Urinary bladder (tissue), 4 donors: ENCODE measurements around the gene ACP1. TPM values are rescaled to one million over a fixed set of nuclear protein-coding genes. Genes with fewer than 3 reads are reported as not detected.
A peak's percentile ranks its signal among the peaks of the same experiment; 100 is the strongest.

Experiments used
- DNase-seq: peaks from one replicate; pipeline ENCODE4 v3.0.0-alpha.2; 2015; ENCODE audit errors: extremely low spot score
- H3K27ac ChIP-seq: one replicate; pipeline ENCODE4 v1.5.1; 2013; ENCODE audit warnings: low read depth, mild to moderate bottlenecking, moderate library complexity
- H3K36me3 ChIP-seq: one replicate; pipeline ENCODE4 v1.6.1; 2013; ENCODE audit warnings: mild to moderate bottlenecking, moderate library complexity; ENCODE audit not compliant: insufficient read depth
- H3K4me1 ChIP-seq: one replicate; pipeline ENCODE4 v1.6.1; 2013; ENCODE audit warnings: mild to moderate bottlenecking, moderate library complexity; ENCODE audit not compliant: insufficient read depth
- H3K4me3 ChIP-seq: one replicate; pipeline ENCODE4 v1.5.1; 2013; ENCODE audit warnings: low read depth, low read length
- WGBS: extraction: QIAGEN DNeasy Blood & Tissue Kit; methylation state at CpG from one replicate; pipeline ENCODE4 v1.1.7; 2013; 5-methylcytosine and 5-hydroxymethylcytosine counted together
- polyA plus RNA-seq: library from polyadenylated mRNA; stranded (reverse); fragments of 200-250 nt; gene quantifications from one replicate; pipeline ENCODE4 v1.2.3, GENCODE V29; 2013
- total RNA-seq: library from RNA; depleted of rRNA; stranded (reverse); fragments of >200 nt; gene quantifications from one replicate; pipeline ENCODE4 v1.2.3, GENCODE V29; 2014
- donor health status: healthy with polysubstance abuse.
- donor health status: healthy.

The ACP1 gene
- total and polyA plus RNA-seq, 2 donors = 84.5 to 132 TPM

GRCh38 chr2:262117-262516 is 2.6 kb upstream of the ACP1 start:
- Histone ChIP-seq H3K4me1 (peaks cover 3% of the 10 kb centered on the region), H3K27ac (peak overlapping the region; percentile 68), H3K4me3 (no peak overlapping the region), H3K36me3 (no peaks in the 10 kb centered on the region)
- WGBS = 54% methylated on average over 3 of the region's 3 CpGs
- DNase-seq = no peak

- H3K4me3 ChIP-seq = peak overlapping the region; percentile 85
- no peaks in the 10 kb centered on the region for H3K36me3 ChIP-seq
- DNase-seq = no peak
- H3K4me1 ChIP-seq = peaks cover 6% of the 10 kb centered on the region
- WGBS = 30% methylated on average over 42 of the region's 42 CpGs
- peak overlapping the region; percentile 90 for H3K27ac ChIP-seq
These were observed 1.6 kb upstream of the ACP1 start for GRCh38 chr2:263022-263738.

- Histone ChIP-seq H3K4me1 (peaks cover 6% of the 10 kb centered on the region), H3K36me3 (no peaks in the 10 kb centered on the region), H3K4me3 (peak within 1 kb of the TSS; percentile 85), H3K27ac (peak within 1 kb of the TSS; percentile 90)
- DNase-seq = no peak
- WGBS = under 1% methylated on average over 77 of the region's 77 CpGs
These were observed 814 bp upstream of the ACP1 start, which contains the start of gene SH3YL1 for GRCh38 chr2:263774-264492. TSS of gene SH3YL1 (minus strand) at chr2:264032. CDS start at chr2:263984, 48 bp downstream.

GRCh38 chr2:268323-268722 is 3.6 kb downstream of the ACP1 start:
- H3K27ac ChIP-seq = no peak overlapping the region
- peaks cover 6% of the 10 kb centered on the region for H3K4me1 ChIP-seq
- no peak overlapping the region for H3K4me3 ChIP-seq
- no peaks in the 10 kb centered on the region for H3K36me3 ChIP-seq
- DNase-seq = no peak

DNA sequence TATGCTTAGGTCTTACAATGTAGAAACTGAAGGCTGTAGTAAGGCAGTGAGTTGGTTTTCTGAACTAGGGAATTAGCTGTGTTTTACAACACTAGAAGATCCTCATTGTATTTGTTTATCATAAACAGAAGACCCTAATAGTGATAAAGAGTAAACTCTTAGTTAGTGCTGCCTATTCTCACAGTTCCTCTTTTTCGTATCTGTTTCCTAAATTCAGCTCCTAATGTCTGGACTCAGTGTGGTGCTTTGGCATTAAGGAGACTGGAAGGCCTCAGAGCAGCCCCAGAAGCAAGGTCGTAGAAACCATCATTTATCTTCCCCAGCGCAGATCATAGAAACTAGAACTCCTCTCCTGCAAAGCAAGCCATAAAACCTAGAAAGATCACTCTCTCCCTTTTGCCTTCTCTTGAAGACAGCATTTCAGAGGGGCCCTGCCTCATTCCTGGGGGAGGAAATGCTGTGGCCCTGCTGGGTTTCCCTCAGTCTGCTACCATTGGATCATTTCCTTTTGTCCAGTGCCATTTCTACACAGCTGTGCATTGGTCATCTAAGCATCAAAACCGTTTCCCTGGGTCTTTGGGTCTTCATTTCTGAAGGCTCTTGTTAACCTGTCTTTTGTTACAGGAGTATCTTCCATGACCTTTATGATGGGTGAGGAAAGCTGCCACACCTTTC is 4.7 kb downstream of the ACP1 start:
- Histone ChIP-seq H3K27ac (no peak overlapping the region), H3K4me1 (peaks cover 6% of the 10 kb centered on the region), H3K4me3 (no peak overlapping the region), H3K36me3 (no peaks in the 10 kb centered on the region)
- no peak for DNase-seq
- WGBS = 71% methylated on average over 4 of the region's 4 CpGs

DNA sequence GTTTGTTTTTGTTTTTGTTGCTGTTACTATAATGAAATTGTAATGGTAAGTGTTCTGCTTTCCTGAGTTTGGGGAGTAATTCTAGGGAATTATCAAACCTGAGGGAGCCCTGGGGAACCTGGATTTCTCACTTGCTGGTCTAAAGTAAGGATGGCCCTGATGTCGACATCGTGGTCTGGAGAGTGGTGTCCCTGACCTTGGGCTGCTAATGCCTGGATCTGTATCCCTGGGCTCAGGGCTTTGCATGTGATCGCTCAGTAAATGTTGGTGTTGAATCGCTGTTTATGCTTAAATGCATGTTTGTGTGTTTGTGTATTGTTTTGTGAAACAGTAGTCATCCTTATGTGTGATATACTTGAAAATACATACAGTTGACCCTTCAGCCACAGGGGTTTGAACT is 6.1 kb downstream of the ACP1 start:
- Histone ChIP-seq H3K4me1 (peaks cover 2% of the 10 kb centered on the region), H3K27ac (no peak overlapping the region), H3K4me3 (no peak overlapping the region), H3K36me3 (peaks cover 2% of the 10 kb centered on the region)
- WGBS = 96% methylated on average over 4 of the region's 4 CpGs
- DNase-seq = no peak

GRCh38 chr2:271917-272316 is 7.2 kb downstream of the ACP1 start:
- Histone ChIP-seq H3K36me3 (peaks cover 2% of the 10 kb centered on the region), H3K4me1 (peaks cover 2% of the 10 kb centered on the region), H3K27ac (no peak overlapping the region), H3K4me3 (no peak overlapping the region)
- 95% methylated on average over 12 of the region's 12 CpGs for WGBS
- DNase-seq = no peak

GRCh38 chr2:273333-273732 is 8.6 kb downstream of the ACP1 start:
- H3K36me3 ChIP-seq = peaks cover 2% of the 10 kb centered on the region
- no peak overlapping the region for H3K27ac ChIP-seq
- no peak for DNase-seq
- WGBS = 71% methylated on average over 6 of the region's 6 CpGs
- H3K4me3 ChIP-seq = no peak overlapping the region
- H3K4me1 ChIP-seq = no peaks in the 10 kb centered on the region

DNA sequence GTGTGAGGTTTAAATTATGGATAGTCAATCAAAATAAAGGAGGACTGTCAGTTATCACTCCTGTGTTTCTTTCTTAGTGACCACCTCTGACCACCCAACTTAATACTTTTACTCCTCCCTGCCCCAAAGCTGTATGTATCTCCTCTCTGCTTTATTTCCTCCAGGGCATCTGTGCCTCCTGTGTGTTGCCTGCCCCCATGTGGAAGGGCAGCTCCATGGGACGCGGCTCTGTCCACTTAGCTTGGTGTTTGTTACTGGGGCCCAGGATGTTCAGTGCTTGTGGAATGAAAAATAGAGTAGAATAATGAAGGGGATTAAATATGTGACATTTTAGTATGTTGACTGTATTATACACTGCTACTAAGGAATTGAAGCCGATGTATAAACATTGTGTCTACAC is 9.8 kb downstream of the ACP1 start:
- Histone ChIP-seq H3K4me1 (no peaks in the 10 kb centered on the region), H3K4me3 (no peak overlapping the region), H3K27ac (no peak overlapping the region), H3K36me3 (peaks cover 2% of the 10 kb centered on the region)
- 94% methylated on average over 3 of the region's 3 CpGs for WGBS
- no peak for DNase-seq

DNA sequence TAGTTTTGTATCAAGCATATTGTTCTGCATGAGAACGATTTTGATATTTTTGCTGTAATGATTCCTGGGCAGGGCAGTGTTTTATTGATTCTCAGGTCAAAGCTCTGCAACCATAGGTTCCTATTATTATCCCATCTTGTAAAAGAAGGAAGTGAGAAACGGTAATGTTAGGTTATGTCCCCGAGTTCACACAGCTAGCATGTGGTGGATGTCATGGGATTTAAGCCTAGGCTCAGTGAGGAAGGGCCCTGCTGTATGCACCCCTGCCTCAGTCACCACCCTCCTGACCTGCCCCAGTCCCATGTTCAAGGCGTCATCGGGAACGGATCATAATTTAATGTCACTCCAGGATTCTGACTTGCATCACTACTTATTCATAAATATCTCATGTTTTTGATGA is 10.7 kb downstream of the ACP1 start:
- Histone ChIP-seq H3K27ac (no peak overlapping the region), H3K36me3 (peaks cover 2% of the 10 kb centered on the region), H3K4me1 (no peaks in the 10 kb centered on the region), H3K4me3 (no peak overlapping the region)
- DNase-seq = no peak
- 82% methylated on average over 6 of the region's 6 CpGs for WGBS

DNA sequence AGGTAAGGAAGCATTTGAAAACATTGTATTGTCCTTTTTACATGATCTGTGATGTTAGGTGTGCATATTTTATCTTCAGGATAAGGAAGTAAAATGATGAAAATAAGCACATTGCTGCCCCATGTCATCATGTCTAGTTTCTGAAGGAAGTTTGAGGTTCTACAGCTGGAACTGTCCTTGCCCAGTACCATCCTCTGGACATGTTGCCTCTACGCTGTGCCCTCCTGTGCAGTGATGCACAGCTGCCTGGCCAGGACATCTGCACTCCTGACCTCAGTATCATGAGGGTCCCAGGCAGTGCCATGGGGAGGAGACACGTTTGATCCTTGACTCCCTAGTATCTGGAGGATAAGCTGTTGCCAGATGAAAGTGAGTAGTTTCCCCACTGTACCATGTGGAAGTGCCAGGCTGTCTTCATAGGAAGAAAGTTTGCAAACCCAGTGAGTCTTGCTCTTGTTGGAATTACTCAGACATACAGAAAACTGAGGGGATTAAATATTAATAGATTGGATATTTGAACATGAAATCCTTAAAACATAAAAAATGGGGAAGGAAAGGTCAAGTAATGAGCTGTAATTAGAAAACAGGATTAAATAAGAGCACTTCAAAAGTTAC is 13.7 kb downstream of the ACP1 start:
- H3K4me1 ChIP-seq = no peaks in the 10 kb centered on the region
- DNase-seq = no peak
- no peak overlapping the region for H3K27ac ChIP-seq
- 79% methylated on average over 2 of the region's 2 CpGs for WGBS
- no peak overlapping the region for H3K4me3 ChIP-seq
- peaks cover 2% of the 10 kb centered on the region for H3K36me3 ChIP-seq

GRCh38 chr2:278927-279320 is 14.2 kb downstream of the ACP1 start:
- H3K36me3 ChIP-seq = peaks cover 2% of the 10 kb centered on the region
- no peaks in the 10 kb centered on the region for H3K4me1 ChIP-seq
- H3K4me3 ChIP-seq = no peak overlapping the region
- no peak for DNase-seq
- 85% methylated on average over 4 of the region's 4 CpGs for WGBS
- no peak overlapping the region for H3K27ac ChIP-seq

DNA sequence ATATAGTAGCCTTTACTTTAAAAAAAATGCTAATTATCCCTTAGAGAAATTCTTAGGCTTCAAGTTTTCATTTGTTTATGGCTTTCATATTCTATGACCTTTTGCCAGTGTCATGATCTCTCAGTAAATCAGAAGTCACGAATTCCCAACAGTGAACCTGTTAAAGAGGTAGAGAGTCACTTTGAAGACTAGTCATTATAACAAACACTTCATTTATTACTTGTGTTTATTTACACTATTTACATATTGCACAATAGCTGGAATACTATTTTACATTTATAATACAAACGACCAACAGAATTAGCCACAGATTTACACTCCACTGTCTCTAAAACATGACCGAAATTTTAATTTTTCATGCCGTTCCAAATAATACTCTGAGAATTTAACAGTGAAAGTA is 14.6 kb downstream of the ACP1 start:
- Histone ChIP-seq H3K36me3 (peaks cover 2% of the 10 kb centered on the region), H3K27ac (no peak overlapping the region), H3K4me3 (no peak overlapping the region), H3K4me1 (no peaks in the 10 kb centered on the region)
- DNase-seq = no peak
- WGBS = 81% methylated on average over 4 of the region's 4 CpGs
